Measurements from ENCODE around the gene STIL.
"Not testable (repeated sequence)": the region's sequence is repeated elsewhere in the genome, so short reads cannot be mapped to it uniquely, and the experiment has no call there.

GRCh38 chr1:47203504-47203903, 110.4 kb downstream of the STIL start:
- not testable (repeated sequence) for TF ChIP-seq ZNF274 (IDR thresholded peaks at IDR 0.05; ENCODE audit: low read depth, low read length); SUZ12 (IDR thresholded peaks at IDR 0.05; ENCODE audit: extremely low read depth, insufficient read depth, insufficient read length)
